ENCODE data around the gene CCDC78.

The CCDC78 gene

GRCh38 chr16:736936-737481 is 10.8 kb upstream of the CCDC78 start:
- no peak for DNase-seq (ENCODE audit: low read depth)

GRCh38 chr16:735982-736453 is 9.8 kb upstream of the CCDC78 start:
- DNase-seq (ENCODE audit: low read depth) = peak; percentile 70

- DNase-seq (ENCODE audit: low read depth) = no peak
Observed at GRCh38 chr16:734981-735881, 9.0 kb upstream of the CCDC78 start.

GRCh38 chr16:734208-734980 is 8.2 kb upstream of the CCDC78 start:
- no peak for DNase-seq (ENCODE audit: low read depth)

- DNase-seq (ENCODE audit: low read depth) = peak; percentile 50
Observed at GRCh38 chr16:733382-734207, 7.4 kb upstream of the CCDC78 start.

- DNase-seq (ENCODE audit: low read depth) = no peak
Observed at GRCh38 chr16:732936-733335, 6.7 kb upstream of the CCDC78 start.

GRCh38 chr16:732332-732731 is 6.1 kb upstream of the CCDC78 start:
- DNase-seq (ENCODE audit: low read depth) = no peak

- DNase-seq (ENCODE audit: low read depth) = no peak
Observed at GRCh38 chr16:730666-731509, 4.6 kb upstream of the CCDC78 start.

GRCh38 chr16:729768-730665 is 3.8 kb upstream of the CCDC78 start:
- no peak for DNase-seq (ENCODE audit: low read depth)

GRCh38 chr16:728890-729744 is 2.9 kb upstream of the CCDC78 start:
- DNase-seq (ENCODE audit: low read depth) = no peak

GRCh38 chr16:728131-728889 is 2.1 kb upstream of the CCDC78 start:
- DNase-seq (ENCODE audit: low read depth) = peak; percentile 66

- DNase-seq (ENCODE audit: low read depth) = no peak
Observed at GRCh38 chr16:727291-727977, 1.2 kb upstream of the CCDC78 start.

- DNase-seq (ENCODE audit: low read depth) = no peak
Observed at GRCh38 chr16:726188-726437, 130 bp downstream of the CCDC78 start.

GRCh38 chr16:725463-726187 is 618 bp downstream of the CCDC78 start:
- no peak for DNase-seq (ENCODE audit: low read depth)

GRCh38 chr16:725041-725376 is 1.2 kb downstream of the CCDC78 start:
- DNase-seq (ENCODE audit: low read depth) = no peak

- DNase-seq (ENCODE audit: low read depth) = no peak
Observed at GRCh38 chr16:724188-725040, 1.8 kb downstream of the CCDC78 start.

Data from activated T-cell treated with anti-CD3 and anti-CD28 coated beads for 48 hours (primary cell).